Measurements from ENCODE around the gene ERICH3. TPM values are rescaled to one million over a fixed set of nuclear protein-coding genes. Genes with fewer than 3 reads are reported as not detected.

ERICH3 gene
- total RNA-seq, 1 donor from 2014 or later: not detected

DNA sequence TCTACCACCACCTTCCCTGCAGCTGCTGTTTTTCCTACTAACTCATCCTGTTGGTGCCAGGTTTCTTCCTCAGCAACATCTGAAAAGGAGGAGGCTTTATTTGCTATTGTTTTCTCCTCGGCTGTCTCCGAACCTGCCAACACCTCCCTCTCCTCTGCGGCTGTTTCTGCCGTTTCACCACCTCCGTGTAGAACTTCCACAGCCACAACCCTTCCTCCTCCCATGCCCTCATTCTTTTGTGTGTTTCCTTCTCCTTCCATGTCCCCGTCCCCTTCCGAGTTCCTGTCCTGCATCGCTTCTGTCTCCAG, 102.1 kb downstream of the ERICH3 start:
- no peak overlapping the region for H3K4me3 ChIP-seq (ENCODE audit: low read depth, low read length)
- no peak for DNase-seq (ENCODE audit: low read depth)
- no peak for FAIRE-seq
- no peaks in the 10 kb centered on the region for H3K36me3 ChIP-seq (ENCODE audit: control insufficient read depth, insufficient read depth, low read length)
- no peaks in the 10 kb centered on the region for H3K27me3 ChIP-seq (ENCODE audit: control insufficient read depth, insufficient read depth, low read length)
- TF ChIP-seq, protein P1, sequence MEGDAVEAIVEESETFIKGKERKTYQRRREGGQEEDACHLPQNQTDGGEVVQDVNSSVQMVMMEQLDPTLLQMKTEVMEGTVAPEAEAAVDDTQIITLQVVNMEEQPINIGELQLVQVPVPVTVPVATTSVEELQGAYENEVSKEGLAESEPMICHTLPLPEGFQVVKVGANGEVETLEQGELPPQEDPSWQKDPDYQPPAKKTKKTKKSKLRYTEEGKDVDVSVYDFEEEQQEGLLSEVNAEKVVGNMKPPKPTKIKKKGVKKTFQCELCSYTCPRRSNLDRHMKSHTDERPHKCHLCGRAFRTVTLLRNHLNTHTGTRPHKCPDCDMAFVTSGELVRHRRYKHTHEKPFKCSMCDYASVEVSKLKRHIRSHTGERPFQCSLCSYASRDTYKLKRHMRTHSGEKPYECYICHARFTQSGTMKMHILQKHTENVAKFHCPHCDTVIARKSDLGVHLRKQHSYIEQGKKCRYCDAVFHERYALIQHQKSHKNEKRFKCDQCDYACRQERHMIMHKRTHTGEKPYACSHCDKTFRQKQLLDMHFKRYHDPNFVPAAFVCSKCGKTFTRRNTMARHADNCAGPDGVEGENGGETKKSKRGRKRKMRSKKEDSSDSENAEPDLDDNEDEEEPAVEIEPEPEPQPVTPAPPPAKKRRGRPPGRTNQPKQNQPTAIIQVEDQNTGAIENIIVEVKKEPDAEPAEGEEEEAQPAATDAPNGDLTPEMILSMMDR (IDR thresholded peaks at IDR 0.05; ENCODE audit: insufficient read depth, low read length, severe bottlenecking): no peak

DNA sequence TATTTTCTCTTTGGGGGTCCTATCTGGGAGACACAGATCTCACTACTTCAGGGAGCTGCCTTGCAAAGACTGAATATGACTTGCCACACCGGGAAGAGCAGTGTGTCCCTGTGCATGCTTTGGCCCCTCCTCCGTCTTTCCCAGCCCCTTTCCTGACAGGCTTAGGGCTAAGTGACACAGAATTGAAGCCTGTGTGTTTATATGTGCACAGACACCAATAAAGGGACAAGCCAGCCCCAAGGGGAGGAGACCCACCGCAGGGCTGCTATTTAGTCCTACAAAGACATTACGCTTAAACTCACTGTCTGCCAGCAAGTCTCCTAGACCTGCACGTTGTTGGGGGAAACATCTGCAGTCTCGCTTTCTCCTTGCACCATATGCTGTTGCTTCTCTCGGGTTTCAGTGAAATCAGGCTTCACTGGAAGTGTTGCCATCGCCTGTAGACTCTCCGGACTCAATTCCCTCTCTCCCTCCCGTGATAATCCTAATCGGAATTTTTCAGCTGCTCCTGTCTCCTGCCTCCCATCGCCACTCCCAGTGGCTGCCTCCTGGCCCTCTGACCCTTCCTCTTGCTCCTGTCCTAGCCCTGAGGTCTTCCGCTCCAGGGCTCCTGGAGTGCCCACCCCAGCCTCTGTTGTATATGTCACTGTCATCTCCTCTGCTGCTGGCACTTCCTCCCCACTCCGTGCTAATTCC, 102.6 kb downstream of the ERICH3 start:
- no peak for FAIRE-seq
- H3K36me3 ChIP-seq (ENCODE audit: control insufficient read depth, insufficient read depth, low read length): no peaks in the 10 kb centered on the region
- TF ChIP-seq, protein P1 (IDR thresholded peaks at IDR 0.05; ENCODE audit: insufficient read depth, low read length, severe bottlenecking): no peak
- no peak overlapping the region for H3K4me3 ChIP-seq (ENCODE audit: low read depth, low read length)
- DNase-seq (ENCODE audit: low read depth): no peak
- no peaks in the 10 kb centered on the region for H3K27me3 ChIP-seq (ENCODE audit: control insufficient read depth, insufficient read depth, low read length)

DNA sequence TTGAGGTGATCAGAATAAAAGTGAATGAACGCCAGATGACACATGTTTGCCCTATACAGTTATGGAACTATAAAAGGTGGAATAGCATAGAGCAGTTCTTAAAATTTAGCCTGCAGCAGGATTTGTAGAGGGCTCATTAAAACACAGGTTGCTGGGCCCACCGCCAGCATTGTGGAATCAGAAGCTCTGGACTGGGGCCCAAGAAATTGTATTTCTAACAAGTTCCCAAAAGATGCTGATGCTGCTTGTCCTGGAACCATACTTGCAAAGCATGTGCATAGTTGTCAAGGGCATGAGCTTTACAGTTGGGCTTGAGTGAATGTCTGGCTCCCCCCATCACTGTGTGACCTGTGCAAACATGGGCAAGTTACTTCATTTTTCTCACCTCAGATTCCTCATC, 123.7 kb downstream of the ERICH3 start:
- no peak for DNase-seq (ENCODE audit: low read depth)
- H3K27me3 ChIP-seq (ENCODE audit: control insufficient read depth, insufficient read depth, low read length): no peaks in the 10 kb centered on the region
- TF ChIP-seq, protein P1 (IDR thresholded peaks at IDR 0.05; ENCODE audit: insufficient read depth, low read length, severe bottlenecking): no peak
- no peak overlapping the region for H3K4me3 ChIP-seq (ENCODE audit: low read depth, low read length)
- no peaks in the 10 kb centered on the region for H3K36me3 ChIP-seq (ENCODE audit: control insufficient read depth, insufficient read depth, low read length)
- FAIRE-seq: peak; percentile 36

DNA sequence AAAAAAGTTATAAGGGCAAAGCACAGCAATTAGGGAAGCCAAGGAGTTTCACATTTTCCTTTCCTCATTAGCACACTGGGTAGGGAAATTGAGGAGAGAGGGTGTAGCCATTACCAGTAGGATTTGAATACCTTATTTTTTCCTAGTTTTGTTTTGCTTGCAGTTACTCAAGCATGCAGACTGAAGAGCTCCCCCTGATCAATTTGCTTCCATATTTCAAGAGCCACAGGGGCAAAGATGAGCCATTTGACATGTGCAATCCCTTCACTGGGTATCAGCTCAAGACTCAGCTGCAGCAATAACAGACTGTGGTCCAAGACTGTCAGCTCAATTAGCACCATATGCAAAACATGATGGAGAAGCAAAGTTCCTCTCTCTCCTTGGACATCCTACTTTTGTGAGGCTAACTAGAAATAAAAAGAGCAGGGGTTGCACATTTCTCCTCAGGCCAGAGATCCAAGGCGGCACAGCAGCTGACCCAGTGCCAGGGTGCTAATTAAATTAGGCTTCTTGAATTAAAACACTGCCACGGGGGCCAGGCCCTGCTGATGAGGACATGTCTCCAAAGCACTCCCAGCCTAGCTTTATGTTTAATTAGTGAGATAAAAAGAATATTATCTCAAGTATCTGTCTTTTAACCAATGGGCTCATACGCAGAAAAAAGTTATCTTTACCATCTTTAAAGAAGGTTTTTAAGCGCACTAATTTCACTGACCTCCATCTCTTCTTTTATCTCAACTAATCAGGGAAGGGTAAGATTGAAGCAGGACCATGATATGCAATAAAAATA, 124.4 kb downstream of the ERICH3 start:
- DNase-seq (ENCODE audit: low read depth): no peak
- TF ChIP-seq, protein P1 (IDR thresholded peaks at IDR 0.05; ENCODE audit: insufficient read depth, low read length, severe bottlenecking): no peak
- Histone ChIP-seq H3K27me3 (ENCODE audit: control insufficient read depth, insufficient read depth, low read length) (no peaks in the 10 kb centered on the region), H3K36me3 (ENCODE audit: control insufficient read depth, insufficient read depth, low read length) (no peaks in the 10 kb centered on the region), H3K4me3 (ENCODE audit: low read depth, low read length) (no peak overlapping the region)
- FAIRE-seq: no peak

DNA sequence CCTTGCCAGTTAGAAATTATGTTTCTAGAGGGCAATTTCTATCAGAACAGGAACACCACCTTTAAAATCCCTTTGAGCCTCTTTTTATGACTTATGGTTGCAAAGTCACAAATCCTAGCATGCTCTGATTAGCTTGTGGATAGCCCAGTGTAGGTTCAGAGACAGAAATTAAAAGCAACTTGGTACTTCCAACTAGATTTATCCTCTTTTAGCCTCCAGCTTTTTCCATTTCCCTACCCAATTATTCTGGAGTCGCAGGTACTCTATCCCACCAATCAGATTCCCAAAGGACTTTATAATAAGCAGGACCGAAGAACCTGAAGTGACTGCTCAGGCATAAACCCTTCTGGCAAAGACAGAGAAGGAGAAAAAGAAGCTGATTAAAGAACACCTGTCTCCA, 127.8 kb downstream of the ERICH3 start:
- no peaks in the 10 kb centered on the region for H3K36me3 ChIP-seq (ENCODE audit: control insufficient read depth, insufficient read depth, low read length)
- DNase-seq (ENCODE audit: low read depth) (no peak), FAIRE-seq (no peak)
- H3K4me3 ChIP-seq (ENCODE audit: low read depth, low read length): no peak overlapping the region
- TF ChIP-seq, protein P1 (IDR thresholded peaks at IDR 0.05; ENCODE audit: insufficient read depth, low read length, severe bottlenecking): no peak
- no peaks in the 10 kb centered on the region for H3K27me3 ChIP-seq (ENCODE audit: control insufficient read depth, insufficient read depth, low read length)

Measured in bronchial epithelial cell (primary cell).